ENCODE data around the gene EPB41L3.

Gene EPB41L3

DNA sequence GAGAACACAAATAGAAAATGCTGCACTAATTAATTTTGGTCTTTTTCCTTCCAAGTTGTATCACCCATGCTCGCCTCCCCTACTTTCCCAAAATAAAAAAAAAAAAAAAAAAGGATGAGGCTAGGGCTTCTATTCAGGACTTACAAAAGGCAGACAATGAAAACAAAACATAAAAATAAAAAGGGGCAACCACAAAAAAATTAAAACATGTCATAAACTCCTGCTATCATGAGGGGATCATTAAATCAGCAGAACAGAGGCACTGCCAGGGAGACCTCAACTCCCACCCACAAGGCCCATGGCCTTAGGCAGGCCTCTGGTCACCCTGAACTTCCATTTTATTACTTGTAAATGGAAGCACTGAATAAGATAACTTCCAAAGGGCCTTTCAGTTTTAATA is 23.3 kb downstream of the EPB41L3 start:
- no peak overlapping the region for H3K4me3 ChIP-seq (replicated peaks; ENCODE audit: low read depth, low read length)
- TF ChIP-seq, protein P1, sequence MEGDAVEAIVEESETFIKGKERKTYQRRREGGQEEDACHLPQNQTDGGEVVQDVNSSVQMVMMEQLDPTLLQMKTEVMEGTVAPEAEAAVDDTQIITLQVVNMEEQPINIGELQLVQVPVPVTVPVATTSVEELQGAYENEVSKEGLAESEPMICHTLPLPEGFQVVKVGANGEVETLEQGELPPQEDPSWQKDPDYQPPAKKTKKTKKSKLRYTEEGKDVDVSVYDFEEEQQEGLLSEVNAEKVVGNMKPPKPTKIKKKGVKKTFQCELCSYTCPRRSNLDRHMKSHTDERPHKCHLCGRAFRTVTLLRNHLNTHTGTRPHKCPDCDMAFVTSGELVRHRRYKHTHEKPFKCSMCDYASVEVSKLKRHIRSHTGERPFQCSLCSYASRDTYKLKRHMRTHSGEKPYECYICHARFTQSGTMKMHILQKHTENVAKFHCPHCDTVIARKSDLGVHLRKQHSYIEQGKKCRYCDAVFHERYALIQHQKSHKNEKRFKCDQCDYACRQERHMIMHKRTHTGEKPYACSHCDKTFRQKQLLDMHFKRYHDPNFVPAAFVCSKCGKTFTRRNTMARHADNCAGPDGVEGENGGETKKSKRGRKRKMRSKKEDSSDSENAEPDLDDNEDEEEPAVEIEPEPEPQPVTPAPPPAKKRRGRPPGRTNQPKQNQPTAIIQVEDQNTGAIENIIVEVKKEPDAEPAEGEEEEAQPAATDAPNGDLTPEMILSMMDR (IDR thresholded peaks at IDR 0.05; ENCODE audit: low read length, missing control alignments) = no peak
- no peak for DNase-seq (ENCODE audit: low read depth)

DNA sequence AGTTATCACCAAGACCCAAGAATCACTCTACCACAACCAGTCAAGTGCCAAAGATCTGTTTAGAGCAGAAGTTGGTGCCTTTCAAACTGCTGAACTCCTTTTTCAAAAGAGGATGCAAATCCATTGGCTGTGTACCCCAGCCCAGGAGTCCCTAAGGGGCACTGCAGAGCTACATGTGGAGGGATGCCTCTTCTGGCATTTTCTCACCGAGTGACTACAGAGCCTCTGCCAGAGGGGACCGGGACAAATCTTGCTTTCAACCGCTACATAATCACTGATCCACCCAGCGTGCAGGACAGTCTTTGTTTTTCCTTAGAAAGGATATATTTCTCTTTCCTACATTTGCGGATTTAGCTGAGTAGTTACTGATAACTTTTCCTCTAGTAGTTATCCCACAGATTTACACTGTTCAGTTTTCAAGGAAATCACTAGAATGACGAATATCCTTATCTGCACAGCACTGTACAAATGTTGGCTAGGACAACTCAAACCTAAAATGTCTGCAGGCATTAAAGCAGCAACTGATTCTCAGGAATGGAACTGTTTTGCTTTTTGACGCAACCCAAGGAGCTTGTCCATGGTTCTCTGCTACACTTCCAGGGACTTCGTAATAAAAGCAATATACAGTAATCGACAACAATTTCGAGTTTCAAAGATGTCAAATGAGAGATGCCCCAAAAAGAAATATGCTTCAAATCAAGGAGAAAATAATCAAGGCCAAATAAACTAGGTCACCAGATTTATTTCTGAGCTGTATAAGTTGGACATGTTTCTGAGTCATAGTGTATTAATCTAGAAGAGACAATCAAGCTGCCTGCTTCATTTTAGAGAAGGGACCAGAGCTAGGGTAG is 24.1 kb downstream of the EPB41L3 start:
- H3K4me3 ChIP-seq (replicated peaks; ENCODE audit: low read depth, low read length) = peak overlapping the region; percentile 28
- TF ChIP-seq, protein P1 (IDR thresholded peaks at IDR 0.05; ENCODE audit: low read length, missing control alignments) = no peak
- DNase-seq (ENCODE audit: low read depth) = peak; percentile 69

DNA sequence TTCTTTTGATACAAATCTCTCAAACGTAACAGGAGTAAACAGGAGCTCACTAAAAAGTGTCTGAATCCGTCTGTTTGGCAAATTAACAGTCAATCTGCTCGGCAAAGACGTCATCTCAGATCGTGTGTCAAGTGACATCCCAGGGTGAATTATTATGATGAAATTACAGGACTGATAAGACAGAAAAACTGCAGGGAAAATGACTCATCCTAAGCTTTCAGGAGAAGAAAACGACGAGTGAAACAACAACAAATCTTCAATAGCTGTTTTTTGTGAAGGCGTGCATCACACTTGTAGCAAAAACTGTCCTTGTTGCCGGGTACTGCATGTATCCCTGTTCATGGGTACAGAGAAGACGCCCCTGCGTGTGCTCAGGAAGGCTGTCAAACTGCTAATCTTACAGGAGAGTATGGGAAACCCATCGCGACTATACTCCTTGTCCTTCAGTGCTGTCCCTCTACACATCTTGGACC is 24.9 kb downstream of the EPB41L3 start:
- peak; percentile 90 for DNase-seq (ENCODE audit: low read depth)
- H3K4me3 ChIP-seq (replicated peaks; ENCODE audit: low read depth, low read length) = peak overlapping the region; percentile 28
- TF ChIP-seq, protein P1 (IDR thresholded peaks at IDR 0.05; ENCODE audit: low read length, missing control alignments) = no peak

DNA sequence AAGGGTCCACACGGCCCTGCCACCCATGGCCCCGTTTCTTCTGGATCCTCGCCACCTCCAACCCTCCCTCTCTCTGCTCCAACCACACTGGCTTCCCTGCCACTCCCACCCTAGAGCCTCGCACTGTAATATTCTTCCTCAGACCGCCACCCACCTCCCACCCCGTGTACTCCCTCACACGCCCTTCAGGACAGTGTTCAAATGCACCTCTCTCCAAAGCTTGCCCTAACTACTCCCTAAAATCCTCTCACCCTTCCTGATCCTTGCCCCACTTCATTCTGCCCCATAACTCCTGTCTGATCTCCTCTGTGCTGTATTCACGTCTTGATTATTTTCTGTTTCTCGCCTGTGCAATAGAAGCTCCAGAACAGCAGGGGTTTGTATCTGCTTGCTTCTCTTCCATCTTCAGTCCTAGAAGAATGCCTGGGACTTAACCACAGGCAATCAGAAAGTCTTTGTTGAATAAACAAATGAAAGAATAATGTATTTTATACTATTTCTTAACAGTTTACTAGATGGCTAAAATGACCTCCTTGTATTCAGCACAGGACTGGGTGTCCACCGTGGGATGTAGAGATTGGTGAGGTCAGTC is 25.5 kb downstream of the EPB41L3 start:
- TF ChIP-seq, protein P1 (IDR thresholded peaks at IDR 0.05; ENCODE audit: low read length, missing control alignments) = no peak
- H3K4me3 ChIP-seq (replicated peaks; ENCODE audit: low read depth, low read length) = peak overlapping the region; percentile 28
- DNase-seq (ENCODE audit: low read depth) = no peak

DNA sequence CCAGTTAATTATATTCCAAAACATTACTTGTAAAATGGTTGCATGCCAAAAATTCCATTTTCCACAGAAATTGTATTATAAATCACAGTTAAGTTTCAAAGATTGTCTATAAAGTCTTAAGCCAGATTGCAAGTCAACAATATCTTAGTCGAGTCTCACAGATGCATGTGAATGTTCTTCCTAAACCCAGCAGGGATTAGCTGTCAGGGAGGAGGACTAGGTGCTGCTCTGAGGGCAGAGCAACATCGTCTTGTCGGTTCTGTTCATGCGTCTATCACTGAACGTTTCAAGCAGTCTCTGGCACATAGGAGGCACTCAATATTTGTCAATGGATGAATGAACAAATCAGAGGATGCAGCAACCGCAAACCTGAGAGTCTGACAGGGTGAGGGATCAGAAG is 27.0 kb downstream of the EPB41L3 start:
- TF ChIP-seq, protein P1 (IDR thresholded peaks at IDR 0.05; ENCODE audit: low read length, missing control alignments) = no peak
- no peak for DNase-seq (ENCODE audit: low read depth)
- no peak overlapping the region for H3K4me3 ChIP-seq (replicated peaks; ENCODE audit: low read depth, low read length)

DNA sequence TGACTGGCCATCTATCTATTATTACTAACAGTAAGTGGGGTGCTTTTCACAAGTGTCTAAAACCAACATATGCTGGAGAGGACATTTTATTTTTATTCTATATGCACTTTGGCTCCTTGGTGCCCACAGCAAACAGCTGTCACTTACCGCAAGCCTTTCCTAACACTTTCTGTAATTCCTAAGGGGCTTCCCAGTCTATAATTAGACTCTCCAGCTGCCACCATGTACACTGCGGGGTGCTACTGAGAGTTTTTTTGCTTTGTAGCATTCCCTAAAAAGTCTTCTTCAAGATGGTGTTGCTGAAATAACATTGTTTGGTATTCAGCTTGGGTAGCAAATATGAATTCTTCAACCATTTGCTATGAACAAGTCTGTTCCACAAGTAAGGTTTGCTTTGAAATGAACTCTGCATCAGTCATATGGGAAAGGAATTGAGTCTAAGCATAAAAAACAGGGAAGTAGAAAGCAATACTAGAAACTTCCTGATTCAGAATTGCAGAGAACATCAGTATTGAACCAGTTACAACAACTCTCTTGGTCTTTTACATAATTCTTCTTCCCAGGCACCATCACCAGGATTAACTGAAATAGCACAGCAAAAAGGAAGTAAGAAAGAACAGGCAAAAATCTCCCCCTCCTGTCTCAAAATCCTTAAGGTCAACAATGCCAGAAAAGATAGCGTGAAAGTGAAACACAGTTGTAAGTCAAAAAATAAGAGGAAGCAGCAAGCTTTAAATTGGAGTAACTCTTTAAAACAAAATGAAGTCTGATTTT is 28.6 kb downstream of the EPB41L3 start:
- TF ChIP-seq, protein P1 (IDR thresholded peaks at IDR 0.05; ENCODE audit: low read length, missing control alignments) = no peak
- no peak for DNase-seq (ENCODE audit: low read depth)
- H3K4me3 ChIP-seq (replicated peaks; ENCODE audit: low read depth, low read length) = no peak overlapping the region
